ENCODE results near the gene SP4. TPM values are rescaled to one million over a fixed set of nuclear protein-coding genes. Genes with fewer than 3 reads are reported as not detected.

Gene SP4
- total and polyA plus RNA-seq, 2 donors (not counting 3 experiments of a cell fraction or from before 2014, with no cell fraction given) = 3.3 to 8.8 TPM

DNA sequence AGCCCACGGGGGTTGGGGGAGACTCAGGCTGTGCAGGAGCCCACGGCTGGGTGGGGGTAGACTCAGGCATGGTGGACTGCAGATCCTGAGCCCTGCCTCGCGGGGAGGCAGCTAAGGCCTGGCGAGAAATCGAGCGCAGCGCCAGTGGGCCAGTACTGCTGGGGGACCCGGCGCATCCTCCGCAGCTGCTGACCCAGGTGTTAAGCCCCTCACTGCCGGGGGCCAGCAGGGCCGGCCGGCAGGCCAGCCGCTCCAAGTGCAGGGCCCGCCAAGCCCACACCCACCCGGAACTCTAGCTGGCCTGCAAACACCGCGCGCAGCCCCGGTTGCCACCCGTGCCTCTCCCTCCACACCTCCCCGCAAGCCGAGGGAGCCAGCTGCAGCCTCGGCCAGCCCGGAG is 33.4 kb downstream of the SP4 start:
- Histone ChIP-seq H3K36me3 (ENCODE audit: control insufficient read depth in 2 of 2, extremely low read depth in 1 of 2, insufficient read depth in 2 of 2, low read length in 2 of 2) (no peaks in the 10 kb centered on the region), H3K4me1 (ENCODE audit: control insufficient read depth, extremely low read depth, insufficient read depth, low read length) (no peaks in the 10 kb centered on the region), H3K9ac (replicated peaks; ENCODE audit: extremely low read depth, insufficient read depth, low read length) (no peak overlapping the region), H3K4me2 (ENCODE audit: insufficient read depth, low read length) (no peak overlapping the region), H3K27ac (ENCODE audit: insufficient read depth, low read depth, low read length) (no peak overlapping the region), H3K79me2 (ENCODE audit: control insufficient read depth, insufficient read depth, low read length) (no peaks in the 10 kb centered on the region), H3K27me3 (ENCODE audit: control insufficient read depth in 2 of 2, insufficient read depth in 2 of 2, low read length in 2 of 2) (no peaks in the 10 kb centered on the region), H3K9me3 (replicated peaks; ENCODE audit: control insufficient read depth, insufficient read depth, low read length) (no peaks in the 10 kb centered on the region), H2AFZ (ENCODE audit: low read depth, low read length) (no peak overlapping the region), H4K20me1 (replicated peaks; ENCODE audit: control insufficient read depth, extremely low read depth, insufficient read depth, low read length) (no peaks in the 10 kb centered on the region), H3K4me3 (replicated peaks in 1 of 3; ENCODE audit: insufficient read depth in 1 of 3, low read depth in 1 of 3, low read length in 3 of 3) (no peak overlapping the region), H3K9me1 (replicated peaks; ENCODE audit: control insufficient read depth, extremely low read depth, insufficient read depth, low read length) (no peaks in the 10 kb centered on the region)
- ChIA-PET CTCF (no interaction called here), POLR2A (no interaction called here)
- FAIRE-seq (no peak), DNase-seq (ENCODE audit: low read depth, low spot score) (no peak)
- TF ChIP-seq, protein P1, sequence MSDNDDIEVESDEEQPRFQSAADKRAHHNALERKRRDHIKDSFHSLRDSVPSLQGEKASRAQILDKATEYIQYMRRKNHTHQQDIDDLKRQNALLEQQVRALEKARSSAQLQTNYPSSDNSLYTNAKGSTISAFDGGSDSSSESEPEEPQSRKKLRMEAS (IDR thresholded peaks at IDR 0.05; ENCODE audit: insufficient read depth, insufficient read length) = no peak
- TF ChIP-seq POLR2A (IDR thresholded peaks at IDR 0.05; ENCODE audit: low read depth, low read length) (no peak), FOS (IDR thresholded peaks at IDR 0.05; ENCODE audit: borderline replicate concordance, insufficient read depth, low read length) (no peak), POLR2AphosphoS5 (IDR thresholded peaks at IDR 0.05; ENCODE audit: insufficient read depth, low read depth, low read length) (no peak), EZH2 (IDR thresholded peaks at IDR 0.05; ENCODE audit: borderline replicate concordance, low read depth, low read length, severe bottlenecking) (no peak), JUN (IDR thresholded peaks at IDR 0.05; ENCODE audit: borderline replicate concordance, insufficient read depth, insufficient read length, low read depth) (no peak), GATA2 (IDR thresholded peaks at IDR 0.05; ENCODE audit: insufficient read depth, insufficient read length, low read depth, low read length) (no peak), MYC (IDR thresholded peaks at IDR 0.05; ENCODE audit: low read depth, low read length) (no peak)
- TF ChIP-seq, protein P2, sequence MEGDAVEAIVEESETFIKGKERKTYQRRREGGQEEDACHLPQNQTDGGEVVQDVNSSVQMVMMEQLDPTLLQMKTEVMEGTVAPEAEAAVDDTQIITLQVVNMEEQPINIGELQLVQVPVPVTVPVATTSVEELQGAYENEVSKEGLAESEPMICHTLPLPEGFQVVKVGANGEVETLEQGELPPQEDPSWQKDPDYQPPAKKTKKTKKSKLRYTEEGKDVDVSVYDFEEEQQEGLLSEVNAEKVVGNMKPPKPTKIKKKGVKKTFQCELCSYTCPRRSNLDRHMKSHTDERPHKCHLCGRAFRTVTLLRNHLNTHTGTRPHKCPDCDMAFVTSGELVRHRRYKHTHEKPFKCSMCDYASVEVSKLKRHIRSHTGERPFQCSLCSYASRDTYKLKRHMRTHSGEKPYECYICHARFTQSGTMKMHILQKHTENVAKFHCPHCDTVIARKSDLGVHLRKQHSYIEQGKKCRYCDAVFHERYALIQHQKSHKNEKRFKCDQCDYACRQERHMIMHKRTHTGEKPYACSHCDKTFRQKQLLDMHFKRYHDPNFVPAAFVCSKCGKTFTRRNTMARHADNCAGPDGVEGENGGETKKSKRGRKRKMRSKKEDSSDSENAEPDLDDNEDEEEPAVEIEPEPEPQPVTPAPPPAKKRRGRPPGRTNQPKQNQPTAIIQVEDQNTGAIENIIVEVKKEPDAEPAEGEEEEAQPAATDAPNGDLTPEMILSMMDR (IDR thresholded peaks at IDR 0.05; ENCODE audit: extremely low read depth in 1 of 2, insufficient read depth in 1 of 2, low read depth in 1 of 2, low read length in 2 of 2) = no peak
- dilution Hi-C loops (cut with MboI; ENCODE audit: extremely low pct_ligation_motif_present, low sequenced_read_pairs) = no loop called here
- intact Hi-C loops (cut with micrococcal nuclease) = no loop called here
- BruUV-seq (replicated peaks) = no TSS peak
